Kidney (tissue), 14 donors: ENCODE measurements around the gene KCNIP1. TPM values are rescaled to one million over a fixed set of nuclear protein-coding genes. Genes with fewer than 3 reads are reported as not detected.

Source experiments
- DNase-seq, 5 donors: peaks; one replicate each; pipeline ENCODE4 v3.0.0-alpha.2; 2013 to 2020
- FAIRE-seq: peaks from 2 replicates; lab custom pipeline; 2012; peaks lifted over from hg19 to GRCh38; lab: Jason Lieb, UNC
- H3K27ac ChIP-seq, 2 donors: one replicate each; pipeline ENCODE4 v1.7.0; 2013; ENCODE audit warnings: low read depth in 2 of 2, low read length in 2 of 2, inconsistent platforms in 1 of 2
- H3K27me3 ChIP-seq: one replicate; pipeline ENCODE4 v1.7.1; 2013; ENCODE audit warnings: low read length, inconsistent platforms; ENCODE audit not compliant: control insufficient read depth, insufficient read depth
- H3K36me3 ChIP-seq, 3 donors: one replicate each; pipeline versions ENCODE4 v1.7.0 to v1.7.1; 2013; ENCODE audit warnings: low read length in 3 of 3, control low read depth in 1 of 3, inconsistent platforms in 1 of 3; ENCODE audit not compliant: insufficient read depth in 3 of 3, control insufficient read depth in 2 of 3
- H3K4me1 ChIP-seq, 3 donors: one replicate each; pipeline versions ENCODE4 v1.7.0 to v1.7.1; 2013; ENCODE audit warnings: low read length in 3 of 3, inconsistent platforms in 1 of 3, low read depth in 1 of 3; ENCODE audit not compliant: control insufficient read depth in 2 of 3, insufficient read depth in 2 of 3
- H3K4me3 ChIP-seq, 3 donors: one replicate each; pipeline versions ENCODE4 v1.7.0 to v1.8.1; 2013; ENCODE audit warnings: low read length in 3 of 3, control low read depth in 1 of 3, inconsistent platforms in 1 of 3
- H3K9ac ChIP-seq, 3 donors: one replicate each; pipeline versions ENCODE4 v1.7.0 to v1.7.1; 2013; ENCODE audit warnings: low read length in 3 of 3, control low read depth in 1 of 3, inconsistent platforms in 1 of 3
- H3K9me3 ChIP-seq, 3 donors: one replicate each; pipeline versions ENCODE4 v1.7.0 to v1.7.1; 2013; ENCODE audit warnings: low read length in 3 of 3, control low read depth in 1 of 3, inconsistent platforms in 1 of 3; ENCODE audit not compliant: control insufficient read depth in 2 of 3, insufficient read depth in 1 of 3
- CTCF ChIP-seq: IDR thresholded peaks from 3 replicates; pipeline ENCODE4 v1.5.1; 2012; ENCODE audit warnings: mild to moderate bottlenecking, moderate library complexity, borderline replicate concordance; ENCODE audit not compliant: insufficient read depth; ENCODE audit errors: extremely low read depth
- intact Hi-C: fragments of 100-400 bp; cut with DNase I; formaldehyde crosslinking; loops from one replicate; pipeline ENCODE4 v1.11.1; 2022
- polyA plus RNA-seq: library from polyadenylated mRNA; stranded (reverse); fragments of 350-450 nt; fragmentation: Illumina TruSeq; extraction: RNeasy Lipid Tissue Mini Kit (QIAGEN cat#74804); gene quantifications from one replicate; pipeline ENCODE4 v1.2.3, GENCODE V29; 2014; ENCODE audit warnings: low read depth, low replicate concordance; ENCODE audit not compliant: insufficient read depth
- total RNA-seq: library from RNA; stranded (reverse); fragmentation: NEBNext Ultra II Directional; extraction: Animal tissue kit (Norgen Biotek cat#: 25700); gene quantifications from one replicate; pipeline ENCODE4 v1.2.1, GENCODE V29; 2021
- donor health status: control.
- donor health status: control.
- donor health status: control.
- donor health status: control.
- donor health status: control.
- donor health status: DM: yes; HTN: yes; CAD: no.
- donor health status: Normal renal cell carcinoma (clear cell type).

Gene KCNIP1
- total and polyA plus RNA-seq, 2 donors from 2014 or later: 1.8 to 3.1 TPM

GRCh38 chr5:170471551-170472178, 32.2 kb upstream of the KCNIP1 start:
- Histone ChIP-seq H3K4me3 (no peak overlapping the region), H3K9ac (no peak overlapping the region), H3K36me3 (no peaks in the 10 kb centered on the region), H3K27me3 (no peaks in the 10 kb centered on the region), H3K9me3 (no peaks in the 10 kb centered on the region), H3K4me1 (no peaks in the 10 kb centered on the region), H3K27ac (no peak overlapping the region)
- FAIRE-seq: no peak
- TF ChIP-seq CTCF: no peak
- peak in 1 of 5 donors; percentile 23 for DNase-seq
- intact Hi-C loops: no loop called here

DNA sequence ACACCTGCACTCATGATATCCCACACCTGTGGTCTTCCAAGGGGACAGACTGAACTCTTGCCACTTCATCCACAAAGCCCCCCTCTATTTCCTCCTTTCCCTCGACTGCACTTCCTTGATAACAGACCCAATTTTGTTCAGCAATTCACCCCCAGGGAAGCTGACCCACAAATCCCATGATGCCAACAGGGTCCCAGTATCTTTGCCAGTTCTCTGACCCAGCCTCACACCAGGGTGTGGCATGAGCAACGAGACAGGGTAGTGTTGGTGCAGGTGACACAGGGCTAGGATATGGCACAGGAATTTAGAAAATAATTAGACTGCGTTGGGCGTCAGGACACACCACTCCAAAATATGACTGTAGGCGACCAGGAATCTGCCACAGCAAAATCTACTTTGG, 30.2 kb upstream of the KCNIP1 start:
- Histone ChIP-seq H3K36me3 (no peaks in the 10 kb centered on the region), H3K9me3 (no peaks in the 10 kb centered on the region), H3K4me3 (no peak overlapping the region), H3K4me1 (no peaks in the 10 kb centered on the region), H3K9ac (no peak overlapping the region), H3K27me3 (no peaks in the 10 kb centered on the region), H3K27ac (no peak overlapping the region)
- intact Hi-C loops: no loop called here
- no peak for TF ChIP-seq CTCF
- DNase-seq (no peak), FAIRE-seq (no peak)

DNA sequence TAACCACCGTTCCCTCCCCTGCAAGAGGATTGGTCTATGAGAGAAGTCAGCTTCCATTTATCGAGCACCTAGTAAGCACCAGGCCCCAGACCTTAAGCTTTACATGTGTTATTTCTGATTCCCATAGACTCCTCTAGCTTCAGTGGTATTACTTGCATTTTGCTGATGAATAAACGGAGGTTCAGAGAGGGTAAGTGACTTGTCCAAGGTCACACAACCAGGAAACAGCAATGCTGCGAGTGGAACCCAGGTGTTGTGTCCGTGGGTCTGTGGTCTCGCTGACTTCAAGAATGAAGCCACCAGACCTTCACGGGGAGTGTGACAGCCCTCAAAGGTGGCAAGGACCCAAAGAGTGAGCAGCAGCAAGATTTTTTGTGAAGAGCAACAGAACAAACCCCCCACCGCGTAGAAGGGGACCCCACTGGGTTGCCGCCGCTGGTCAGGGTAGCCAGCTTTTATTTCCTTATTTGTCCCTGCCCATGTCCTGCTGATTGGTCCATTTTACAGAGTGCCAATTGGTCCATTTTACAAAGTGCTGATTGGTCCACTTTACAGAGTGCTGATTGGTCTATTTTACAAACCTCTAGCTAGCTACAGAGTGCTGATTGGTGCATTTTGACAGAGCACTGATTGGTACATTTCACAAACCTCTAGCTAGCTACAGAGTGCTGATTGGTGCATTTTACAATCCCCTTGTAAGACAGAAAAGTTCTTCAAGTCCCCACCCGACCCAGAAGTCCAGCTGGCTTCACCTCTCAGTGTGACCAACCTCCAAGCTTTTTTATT, 29.1 kb upstream of the KCNIP1 start:
- Histone ChIP-seq H3K27me3 (no peaks in the 10 kb centered on the region), H3K4me1 (no peaks in the 10 kb centered on the region), H3K27ac (no peak overlapping the region), H3K9me3 (no peaks in the 10 kb centered on the region), H3K4me3 (no peak overlapping the region), H3K36me3 (no peaks in the 10 kb centered on the region), H3K9ac (no peak overlapping the region)
- intact Hi-C loops: no loop called here
- TF ChIP-seq CTCF: no peak
- DNase-seq (no peak), FAIRE-seq (no peak)
